ENCODE measurements around the gene TLE4.

GRCh38 chr9:79663300-79663699 lies 91.5 kb downstream of the TLE4 start:
- TF ChIP-seq CTCF (IDR thresholded peaks at IDR 0.05) (no peak), POLR2AphosphoS5 (IDR thresholded peaks at IDR 0.05) (no peak), POLR2A (IDR thresholded peaks at IDR 0.05) (no peak)

Data from breast epithelium (tissue), 3 donors.